GM21367 (cell line): ENCODE measurements around the gene COASY.

Experiments
- ATAC-seq: cut with Tn5 transposase; IDR thresholded peaks from one replicate; pipeline ENCODE4 v1.9.1; 2021; ENCODE audit not compliant: unreplicated experiment

COASY gene

DNA sequence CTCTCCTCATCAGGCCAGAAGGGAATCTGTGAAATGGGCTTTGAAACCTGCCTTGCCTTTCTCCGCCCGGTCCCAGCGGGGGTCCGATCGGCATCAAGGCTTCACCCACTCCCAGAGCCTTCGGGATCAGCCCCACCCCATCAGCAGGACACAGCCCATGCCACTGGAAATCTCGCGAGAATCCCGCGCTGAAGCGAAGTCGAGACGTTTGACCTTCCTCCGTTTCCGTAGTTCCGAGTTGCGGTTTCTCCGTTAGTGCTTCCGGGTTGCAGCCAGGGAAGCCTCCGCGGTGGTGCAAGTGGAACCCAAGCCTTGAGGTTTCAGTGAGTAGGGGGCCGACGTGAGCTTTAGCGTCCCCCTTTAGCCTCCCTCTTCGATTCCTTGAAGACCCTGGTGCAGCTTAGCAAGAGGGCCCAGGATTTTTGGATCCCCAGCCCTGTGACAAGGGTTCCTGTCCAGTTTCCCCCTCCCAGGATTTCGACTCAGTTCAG, at the start of gene COASY:
TSS of gene COASY (plus strand) at position 252 of the 491 bp plus-strand sequence. CDS start 475 bp downstream, outside the sequence.
- ATAC-seq = no peak

- ATAC-seq = no peak
Measured at GRCh38 chr17:42512246-42512645, 49.7 kb upstream of the COASY start.

DNA sequence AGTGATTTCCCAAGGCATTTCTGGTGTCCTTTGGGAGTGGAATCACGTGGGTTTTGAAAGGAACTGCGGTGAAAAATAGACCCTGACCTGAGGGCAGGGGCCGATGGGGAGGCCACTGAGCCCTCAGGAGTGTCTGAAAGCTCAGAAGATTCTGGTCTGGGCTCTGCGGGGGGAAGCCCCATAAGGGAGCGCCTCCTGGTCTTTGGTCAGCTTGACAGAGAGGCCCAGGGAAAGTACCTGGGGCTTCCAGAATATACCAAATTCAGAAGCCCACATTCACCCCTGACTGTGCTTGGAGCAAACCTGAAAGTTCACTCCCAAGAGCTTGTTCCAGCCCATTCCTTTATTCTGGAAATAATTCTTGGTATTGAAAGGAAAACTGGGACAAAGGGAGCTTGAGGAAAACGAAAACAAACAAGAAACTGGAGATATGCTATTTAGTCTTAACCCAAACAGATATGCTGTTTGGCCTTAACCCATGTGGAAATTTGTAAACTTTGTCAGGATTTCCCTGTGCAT, 49.2 kb upstream of the COASY start:
- ATAC-seq = no peak

DNA sequence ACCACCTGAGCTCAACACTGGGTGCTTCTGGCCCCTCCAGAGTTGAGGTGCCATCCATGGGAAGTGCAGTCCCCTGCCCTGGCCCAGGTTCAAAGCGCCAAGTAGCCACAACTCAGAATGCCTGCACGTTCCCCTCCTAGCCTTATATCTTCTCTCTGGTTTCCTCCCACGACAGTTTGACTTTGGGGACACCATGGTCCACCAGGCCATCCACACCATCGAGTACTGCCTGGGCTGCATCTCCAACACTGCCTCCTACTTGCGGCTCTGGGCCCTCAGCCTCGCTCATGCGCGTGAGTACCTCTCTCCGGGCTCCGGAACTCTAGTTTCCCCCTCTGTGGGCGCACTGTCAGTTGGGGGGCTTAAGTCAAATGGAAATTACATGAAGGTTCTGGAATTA, 48.3 kb upstream of the COASY start:
- no peak for ATAC-seq

DNA sequence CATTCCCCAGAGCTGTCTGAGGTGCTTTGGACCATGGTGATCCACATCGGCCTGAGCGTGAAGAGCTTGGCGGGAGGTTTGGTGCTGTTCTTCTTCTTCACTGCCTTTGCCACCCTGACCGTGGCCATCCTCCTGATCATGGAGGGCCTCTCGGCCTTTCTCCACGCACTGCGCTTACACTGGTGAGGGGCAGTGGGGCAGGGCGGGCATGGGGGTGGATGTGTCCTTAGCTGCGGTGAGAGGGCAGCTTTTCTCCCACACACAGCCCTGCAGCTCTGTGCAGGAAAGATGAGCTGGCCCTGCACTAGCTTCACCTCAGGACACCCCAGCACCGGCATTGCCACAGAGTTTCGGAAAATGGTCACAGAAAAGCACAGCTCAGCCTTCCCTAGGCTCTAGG, 47.7 kb upstream of the COASY start:
- ATAC-seq = no peak

- no peak for ATAC-seq
Measured at GRCh38 chr17:42514867-42515266, 47.1 kb upstream of the COASY start.

- ATAC-seq = no peak
Measured at GRCh38 chr17:42517516-42517915, 44.4 kb upstream of the COASY start.

- ATAC-seq = no peak
Measured at GRCh38 chr17:42518046-42518754, 43.7 kb upstream of the COASY start.

- ATAC-seq = no peak
Measured at GRCh38 chr17:42518755-42519545, 43.0 kb upstream of the COASY start.

DNA sequence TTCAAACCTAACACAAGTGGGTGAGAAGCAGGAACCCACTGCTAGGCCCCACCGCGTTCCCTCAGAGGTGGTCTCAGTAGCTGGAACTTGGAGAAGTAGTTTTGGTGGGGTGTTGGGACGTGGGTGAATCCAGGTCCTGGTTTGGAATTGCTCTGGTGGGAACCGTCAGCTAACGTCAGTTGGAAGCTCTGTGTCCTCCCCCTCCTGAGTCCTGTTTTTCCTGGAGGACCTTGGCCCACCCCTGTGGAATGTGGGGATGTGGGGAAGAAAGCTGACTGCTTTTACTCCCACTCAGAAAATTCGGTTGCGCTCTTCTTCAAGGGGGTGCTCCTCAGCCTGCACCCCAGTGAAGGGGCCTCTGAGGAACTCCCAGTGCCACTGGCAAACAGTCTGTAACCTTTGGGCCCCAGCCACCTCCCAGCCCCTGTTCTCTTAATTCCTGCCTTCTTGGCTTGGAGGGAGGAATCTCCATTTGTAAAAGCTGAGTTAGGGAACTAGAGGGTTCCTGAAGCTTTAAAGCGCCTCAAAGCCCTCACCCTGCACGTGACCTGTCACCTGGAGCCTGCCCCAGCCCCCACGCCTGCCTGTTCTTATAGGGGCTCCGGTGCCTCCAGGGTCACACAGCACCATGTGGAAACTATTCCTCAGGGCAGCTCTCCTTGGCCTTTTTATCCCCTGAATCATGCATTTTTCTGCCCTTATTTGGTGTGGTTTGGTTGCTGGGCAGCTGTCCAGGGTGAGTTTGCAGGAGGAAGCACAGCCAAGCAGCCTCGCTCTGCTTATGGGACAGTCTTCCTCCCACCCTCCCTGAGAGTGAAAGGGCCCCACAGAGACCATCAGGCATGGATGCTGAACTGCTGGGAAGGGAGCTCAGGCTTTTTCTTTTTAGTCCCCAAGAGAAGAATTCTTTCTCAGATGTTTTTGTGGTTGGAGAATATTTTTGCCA, 42.1 kb upstream of the COASY start:
- ATAC-seq = no peak

DNA sequence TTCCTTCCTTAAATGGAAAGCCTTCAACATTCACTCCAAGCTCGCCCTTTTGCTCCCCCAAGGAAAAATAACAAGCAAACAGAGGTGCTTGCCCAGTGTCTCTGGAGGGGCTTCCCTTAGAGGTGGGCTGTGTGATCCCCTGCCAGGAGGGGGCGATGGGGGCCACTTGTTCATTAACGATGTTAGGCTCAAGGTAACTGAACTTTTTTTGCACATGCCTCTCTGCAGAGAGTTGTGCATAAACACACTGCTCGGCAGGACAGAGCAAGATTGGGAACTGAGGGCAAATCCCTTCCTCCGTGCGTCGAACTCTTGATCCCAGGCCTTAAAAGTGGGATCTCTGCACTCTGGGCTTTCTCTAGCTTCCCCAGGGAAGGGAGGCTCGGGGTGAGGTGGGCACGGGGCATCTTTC, 41.4 kb upstream of the COASY start:
- ATAC-seq = no peak

DNA sequence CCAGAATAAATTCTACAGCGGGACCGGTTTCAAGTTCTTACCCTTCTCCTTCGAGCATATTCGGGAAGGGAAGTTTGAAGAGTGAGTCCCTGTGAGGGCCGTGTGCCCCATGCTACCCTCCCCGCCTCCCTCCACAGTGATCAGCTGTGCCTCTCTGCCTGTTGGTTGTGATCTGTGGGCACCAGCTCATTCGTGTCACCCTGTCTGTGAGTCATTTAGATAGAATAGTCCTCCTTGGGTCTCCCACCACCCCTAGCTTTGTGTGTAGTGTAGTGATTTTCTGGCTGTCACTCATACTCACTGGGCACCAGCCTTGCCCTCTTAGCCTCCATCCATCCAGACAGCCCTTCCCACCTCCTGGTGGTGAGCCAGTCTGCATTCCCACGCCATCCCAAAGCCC, 40.9 kb upstream of the COASY start:
- ATAC-seq = no peak

DNA sequence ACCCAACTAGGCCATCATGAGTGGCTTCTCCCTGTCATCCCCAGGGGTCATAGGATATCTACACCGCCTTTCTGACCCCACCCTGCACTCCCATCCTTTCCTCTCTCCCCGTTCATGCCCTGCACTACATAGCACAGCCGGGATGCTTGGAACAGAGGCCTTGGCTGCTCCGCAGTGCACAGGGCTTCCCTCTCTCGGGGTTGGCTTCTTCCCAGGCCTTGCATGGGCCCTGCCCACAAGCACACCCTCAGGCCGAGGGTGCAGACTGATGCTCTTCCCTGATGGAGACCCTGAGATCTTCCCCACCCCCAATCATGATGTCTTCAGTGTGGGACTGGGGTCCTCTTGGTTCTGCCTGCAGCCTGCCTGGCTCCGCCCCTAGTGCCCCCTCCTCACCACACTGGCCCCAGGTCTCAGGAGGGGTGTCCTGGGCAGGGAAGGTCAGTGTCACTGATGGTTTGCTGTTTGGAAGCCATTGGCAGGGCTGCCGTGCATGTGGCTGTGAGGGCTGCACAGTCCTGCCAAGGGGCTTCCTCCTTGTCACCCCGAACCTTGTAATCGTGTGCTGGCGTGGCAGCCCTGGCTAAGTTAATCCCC, 40.2 kb upstream of the COASY start:
- ATAC-seq = no peak

- no peak for ATAC-seq
Measured at GRCh38 chr17:42522263-42522790, 39.6 kb upstream of the COASY start.

DNA sequence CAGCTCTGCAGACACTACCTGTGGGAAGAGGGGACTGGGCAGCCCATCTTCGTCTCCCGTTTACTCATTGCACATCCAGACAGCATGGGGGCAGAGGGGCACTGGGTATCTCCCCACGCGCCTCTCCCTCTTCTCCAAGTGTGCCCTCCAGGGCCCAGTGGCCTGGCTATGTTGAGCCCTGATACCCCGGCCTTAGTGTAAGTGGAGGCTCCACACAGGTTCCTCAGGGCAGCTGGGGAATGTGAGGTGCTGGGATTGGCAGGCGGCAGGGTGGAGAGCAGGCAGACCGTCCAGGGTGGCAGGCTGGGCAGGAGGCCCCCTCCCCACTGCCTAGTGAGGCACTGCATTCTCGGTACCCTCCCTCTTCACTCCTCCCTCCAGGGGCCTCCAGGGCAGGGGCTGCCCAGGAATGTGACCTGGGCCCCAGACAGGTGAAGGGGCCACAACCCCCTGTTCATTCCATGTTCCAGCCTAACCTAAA, 39.1 kb upstream of the COASY start:
- no peak for ATAC-seq

DNA sequence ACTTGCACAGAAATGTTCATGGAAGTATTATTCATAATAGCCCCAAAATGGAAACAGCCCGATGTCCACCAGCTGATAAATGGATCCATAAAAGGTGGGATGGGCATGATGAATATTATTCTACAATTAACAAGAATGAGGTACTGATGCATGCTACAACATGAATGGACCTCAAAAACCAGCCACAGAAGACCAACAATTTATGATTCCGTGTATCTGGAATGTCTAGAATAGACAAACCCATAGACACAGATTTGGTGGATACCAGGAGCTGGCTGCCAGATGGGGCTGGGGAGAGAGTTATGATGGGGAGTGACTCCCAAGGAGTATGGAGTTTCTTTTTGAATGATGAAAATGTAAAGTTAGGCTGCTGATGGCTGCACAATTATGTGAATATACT, 36.7 kb upstream of the COASY start:
- ATAC-seq = no peak

DNA sequence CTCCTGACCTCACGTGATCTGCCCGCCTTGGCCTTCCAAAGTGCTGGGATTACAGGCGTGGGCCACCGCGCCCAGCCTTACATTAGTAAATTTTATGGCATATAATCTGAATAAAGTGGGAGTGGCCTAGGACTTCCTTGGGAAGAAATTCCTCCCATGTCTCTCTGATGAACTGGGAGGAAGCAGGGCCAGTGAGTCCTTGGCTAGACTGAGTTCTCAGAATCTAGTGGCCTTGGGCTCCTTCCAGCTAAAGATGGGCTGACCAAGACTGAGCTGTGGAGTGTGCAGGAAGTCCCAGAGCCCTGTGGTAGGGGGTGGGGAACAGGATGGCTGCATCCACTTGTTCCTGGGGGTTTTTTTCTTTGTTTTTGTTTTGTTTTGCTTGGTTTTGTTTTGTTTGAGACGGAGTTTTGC, 35.9 kb upstream of the COASY start:
- no peak for ATAC-seq

GRCh38 chr17:42527932-42528331, 34.0 kb upstream of the COASY start:
- no peak for ATAC-seq

DNA sequence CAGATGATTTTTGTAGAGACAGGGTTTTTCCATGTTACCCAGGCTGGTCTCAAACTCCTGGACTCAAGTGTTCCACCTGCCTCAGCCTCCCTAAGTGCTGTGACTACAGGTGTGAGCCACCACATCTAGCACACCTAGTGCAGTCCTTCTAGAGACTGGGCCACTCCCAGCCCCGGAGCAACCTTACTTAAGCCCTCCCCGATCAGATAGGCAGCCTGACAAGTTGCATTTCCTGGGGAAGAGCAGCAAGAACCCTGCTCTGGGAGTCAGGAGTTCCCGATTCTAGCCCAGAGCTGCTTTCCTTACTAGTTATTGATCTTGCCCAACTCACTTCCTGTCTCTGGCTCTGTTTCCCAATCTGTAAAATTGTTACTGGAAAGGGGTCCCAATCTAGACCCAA, 32.9 kb upstream of the COASY start:
- ATAC-seq = no peak

DNA sequence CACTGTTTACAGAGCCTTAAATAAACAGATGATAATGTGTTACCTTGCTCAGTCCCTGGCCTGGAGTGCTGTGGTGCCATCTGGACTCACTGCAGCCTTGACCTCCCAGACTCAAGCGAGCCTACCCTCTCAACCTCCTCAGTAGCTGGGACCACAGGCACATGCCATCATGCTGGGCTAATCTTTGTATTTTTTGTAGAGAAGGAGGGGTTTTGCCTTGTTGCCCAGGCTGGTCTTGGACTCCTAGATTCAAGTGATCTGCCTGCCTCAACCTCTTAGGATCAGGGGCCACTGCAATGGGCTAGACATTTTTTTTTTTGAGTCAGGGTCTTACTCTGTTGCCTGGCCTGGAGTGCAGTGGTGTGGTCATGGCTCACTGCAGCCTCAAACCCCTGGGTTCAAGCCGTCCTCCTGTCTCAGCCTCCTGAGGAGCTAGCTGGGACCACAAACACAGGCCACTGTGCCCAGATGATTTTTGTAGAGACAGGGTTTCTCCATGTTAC, 30.9 kb upstream of the COASY start:
- no peak for ATAC-seq
